CD4-positive, alpha-beta T cell treated with Interferon alpha-2 for 1 hour (primary cell): ENCODE data around the gene PDHX.
"Not testable (repeated sequence)": the region's sequence is repeated elsewhere in the genome, so short reads cannot be mapped to it uniquely, and the experiment has no call there.

Experiments used
- DNase-seq, 2 donors: peaks; one replicate each; pipeline ENCODE4 v3.0.0-alpha.2; 2020 to 2022

The PDHX gene

GRCh38 chr11:34916015-34916842 is at the start of gene PDHX, which contains the start of gene APIP:
Gene PDHX (plus strand): TSS chr11:34916618. CDS start chr11:34916656, 38 bp downstream.
Gene APIP (minus strand): TSS chr11:34916379. CDS start chr11:34916284, 95 bp downstream.
- DNase-seq, result peak; percentile 95 to 98

GRCh38 chr11:34869425-34869824 is 47.0 kb upstream of the PDHX start:
- DNase-seq, result no peak

- DNase-seq, result no peak
Measured at GRCh38 chr11:34870548-34871196, 45.7 kb upstream of the PDHX start.

- DNase-seq, result no peak
Measured at GRCh38 chr11:34874202-34874601, 42.2 kb upstream of the PDHX start.

GRCh38 chr11:34877375-34877975 is 38.9 kb upstream of the PDHX start:
- DNase-seq, result no peak

- no peak for DNase-seq
Measured at GRCh38 chr11:34881900-34882299, 34.5 kb upstream of the PDHX start.

GRCh38 chr11:34886609-34887008 is 29.8 kb upstream of the PDHX start:
- no peak for DNase-seq

GRCh38 chr11:34887260-34887659 is 29.2 kb upstream of the PDHX start:
- no peak for DNase-seq

- no peak for DNase-seq
Measured at GRCh38 chr11:34890089-34890488, 26.3 kb upstream of the PDHX start.

GRCh38 chr11:34890812-34891211 is 25.6 kb upstream of the PDHX start:
- DNase-seq, result peak in 1 of 2 donors; percentile 19

GRCh38 chr11:34891611-34892010 is 24.8 kb upstream of the PDHX start:
- no peak for DNase-seq

GRCh38 chr11:34893416-34893815 is 23.0 kb upstream of the PDHX start:
- DNase-seq, result no peak

- not testable (repeated sequence) for DNase-seq
Measured at GRCh38 chr11:34896191-34896590, 20.2 kb upstream of the PDHX start.

- no peak for DNase-seq
Measured at GRCh38 chr11:34897171-34897870, 19.1 kb upstream of the PDHX start.

GRCh38 chr11:34898474-34898873 is 17.9 kb upstream of the PDHX start:
- DNase-seq, result no peak

GRCh38 chr11:34899633-34900016 is 16.8 kb upstream of the PDHX start:
- no peak for DNase-seq

GRCh38 chr11:34904421-34904955 is 11.9 kb upstream of the PDHX start:
- DNase-seq, result no peak

GRCh38 chr11:34905666-34906065 is 10.8 kb upstream of the PDHX start:
- DNase-seq, result no peak

GRCh38 chr11:34907934-34908593 is 8.4 kb upstream of the PDHX start:
- DNase-seq, result no peak

GRCh38 chr11:34909415-34909814 is 7.0 kb upstream of the PDHX start:
- no peak for DNase-seq

GRCh38 chr11:34909955-34910354 is 6.5 kb upstream of the PDHX start:
- no peak for DNase-seq

- no peak for DNase-seq
Measured at GRCh38 chr11:34910817-34911216, 5.6 kb upstream of the PDHX start.
